HG03064 (cell line): ENCODE measurements around the gene TMEM108.

Experiments used
- ATAC-seq: cut with Tn5 transposase; IDR thresholded peaks from one replicate; pipeline ENCODE4 v1.9.1; 2021; ENCODE audit warnings: low read depth; ENCODE audit not compliant: unreplicated experiment

The TMEM108 gene

GRCh38 chr3:133209871-133210550, 171.8 kb downstream of the TMEM108 start:
- no peak for ATAC-seq

GRCh38 chr3:133210656-133211055, 172.5 kb downstream of the TMEM108 start:
- no peak for ATAC-seq

GRCh38 chr3:133211449-133211848, 173.3 kb downstream of the TMEM108 start:
- peak; percentile 95 for ATAC-seq

GRCh38 chr3:133211856-133212255, 173.7 kb downstream of the TMEM108 start:
- no peak for ATAC-seq

- no peak for ATAC-seq
Measured at GRCh38 chr3:133213937-133214336, 175.7 kb downstream of the TMEM108 start.

GRCh38 chr3:133227813-133228212, 189.6 kb downstream of the TMEM108 start:
- no peak for ATAC-seq

GRCh38 chr3:133230195-133230594, 192.0 kb downstream of the TMEM108 start:
- no peak for ATAC-seq

GRCh38 chr3:133236901-133237300, 198.7 kb downstream of the TMEM108 start:
- no peak for ATAC-seq

GRCh38 chr3:133237380-133237779, 199.2 kb downstream of the TMEM108 start:
- no peak for ATAC-seq

- no peak for ATAC-seq
Measured at GRCh38 chr3:133238015-133238414, 199.8 kb downstream of the TMEM108 start.

- no peak for ATAC-seq
Measured at GRCh38 chr3:133246119-133246518, 207.9 kb downstream of the TMEM108 start.

- ATAC-seq, result no peak
Measured at GRCh38 chr3:133246773-133247172, 208.6 kb downstream of the TMEM108 start.

- ATAC-seq, result no peak
Measured at GRCh38 chr3:133248389-133248788, 210.2 kb downstream of the TMEM108 start.

- no peak for ATAC-seq
Measured at GRCh38 chr3:133249490-133249889, 211.3 kb downstream of the TMEM108 start.

- ATAC-seq, result no peak
Measured at GRCh38 chr3:133254151-133254550, 216.0 kb downstream of the TMEM108 start.

GRCh38 chr3:133254716-133255115, 216.5 kb downstream of the TMEM108 start:
- no peak for ATAC-seq

- ATAC-seq, result no peak
Measured at GRCh38 chr3:133256787-133257483, 218.7 kb downstream of the TMEM108 start.

- no peak for ATAC-seq
Measured at GRCh38 chr3:133258358-133258757, 220.2 kb downstream of the TMEM108 start.

GRCh38 chr3:133259767-133260166, 221.6 kb downstream of the TMEM108 start:
- ATAC-seq, result no peak

- ATAC-seq, result no peak
Measured at GRCh38 chr3:133262333-133262732, 224.1 kb downstream of the TMEM108 start.

GRCh38 chr3:133264920-133265319, 226.7 kb downstream of the TMEM108 start:
- no peak for ATAC-seq

- ATAC-seq, result no peak
Measured at GRCh38 chr3:133268726-133269134, 230.5 kb downstream of the TMEM108 start.
